Keratinocyte (primary cell): ENCODE measurements around the gene NSUN4.

ENCODE experiments used
- CTCF ChIP-seq, 3 experiments: IDR thresholded peaks in 1 of 3; conservative IDR thresholded peaks in 1 of 3; optimal IDR thresholded peaks in 1 of 3; 2 replicates in 2 of 3; 3 replicates in 1 of 3; pipeline versions ENCODE3 to v1.5.1; 2011; ENCODE audit warnings: low read length in 3 of 3, mild to moderate bottlenecking in 3 of 3, moderate library complexity in 2 of 3, control low read depth in 1 of 3, inconsistent platforms in 1 of 3; ENCODE audit not compliant: insufficient read depth in 2 of 3; ENCODE audit errors: extremely low read depth in 1 of 3
- EZH2 ChIP-seq: IDR thresholded peaks from one replicate; pipeline ENCODE4 v1.6.1; 2012; ENCODE audit warnings: inconsistent platforms, mild to moderate bottlenecking, low read length, moderate library complexity

- TF ChIP-seq CTCF (optimal IDR thresholded peaks at IDR 0.05 in 1 of 3, IDR thresholded peaks at IDR 0.05 in 1 of 3, conservative IDR thresholded peaks at IDR 0.05 in 1 of 3; ENCODE audit: extremely low read depth in 1 of 3, insufficient read depth in 2 of 3, low read length in 3 of 3) (no peak), EZH2 (no peak)
These were observed 65.1 kb downstream of the NSUN4 start for GRCh38 chr1:46405724-46406123.
